ENCODE measurements around the gene NF1.
"Not testable (repeated sequence)": the region's sequence is repeated elsewhere in the genome, so short reads cannot be mapped to it uniquely, and the experiment has no call there.

NF1 gene

DNA sequence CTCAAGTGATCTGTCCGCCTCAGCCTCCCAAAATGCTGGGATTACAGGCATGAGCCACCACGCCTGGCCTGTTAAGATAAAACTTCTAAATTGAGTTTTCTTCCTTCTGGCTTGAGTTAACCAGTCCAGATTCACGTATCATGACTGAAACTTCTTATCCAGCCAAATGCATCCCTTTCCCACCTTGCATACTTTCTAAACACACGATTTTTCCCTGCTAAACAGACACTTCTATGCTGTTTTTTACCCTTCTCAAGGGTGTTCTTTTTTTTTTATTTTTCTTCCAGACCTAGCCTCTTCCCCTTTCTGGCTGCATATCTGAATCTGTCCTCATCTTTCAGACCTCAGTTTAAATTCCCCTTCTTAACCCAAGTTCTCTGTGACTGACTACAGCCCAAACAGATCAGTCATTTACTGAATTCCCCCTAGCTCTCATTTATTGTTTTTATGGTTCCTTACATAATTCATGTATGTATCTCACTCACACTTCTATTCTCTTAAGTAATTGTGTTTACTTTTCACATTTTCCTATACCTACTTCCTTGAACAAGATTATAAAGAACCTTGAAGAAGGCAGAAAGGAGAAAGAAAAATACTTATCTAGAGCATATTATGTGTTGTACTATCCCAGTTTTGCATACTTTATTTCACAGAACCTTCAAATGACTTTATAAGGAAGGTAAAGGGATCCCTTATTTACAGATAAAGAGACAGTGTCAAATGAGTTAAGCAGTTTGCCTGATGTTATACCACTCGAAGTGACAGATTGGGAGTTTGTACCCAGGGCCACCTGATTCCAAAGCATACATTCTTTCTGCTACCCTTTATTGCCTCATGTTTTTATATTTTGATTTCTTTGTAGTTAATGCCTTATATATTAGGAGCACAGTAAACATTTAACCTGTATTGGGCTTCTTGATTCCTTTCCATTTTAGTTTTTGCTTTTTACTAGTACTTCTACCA, 213.9 kb downstream of the NF1 start:
- DNase-seq: no peak

DNA sequence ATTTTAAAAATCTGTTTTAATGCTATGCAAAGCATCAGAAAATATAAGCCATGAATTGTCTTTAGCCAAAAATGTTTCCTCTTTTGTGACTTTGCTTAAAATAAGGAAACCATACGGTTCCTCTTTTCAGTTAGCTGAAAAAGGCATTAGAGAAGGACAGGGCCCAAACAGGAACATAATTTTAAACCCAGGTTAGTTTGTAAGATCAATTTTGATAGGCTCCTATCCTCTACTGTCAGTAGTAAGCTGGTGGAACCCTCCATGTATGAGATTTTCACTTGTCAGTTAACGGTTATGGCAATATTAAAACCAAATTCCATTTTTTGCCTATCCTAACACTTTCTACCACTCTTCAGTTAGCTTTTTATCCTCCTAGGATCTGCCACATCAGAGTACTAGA, 214.8 kb downstream of the NF1 start:
- DNase-seq: no peak

GRCh38 chr17:31310260-31310659, 215.5 kb downstream of the NF1 start:
- no peak for DNase-seq

DNA sequence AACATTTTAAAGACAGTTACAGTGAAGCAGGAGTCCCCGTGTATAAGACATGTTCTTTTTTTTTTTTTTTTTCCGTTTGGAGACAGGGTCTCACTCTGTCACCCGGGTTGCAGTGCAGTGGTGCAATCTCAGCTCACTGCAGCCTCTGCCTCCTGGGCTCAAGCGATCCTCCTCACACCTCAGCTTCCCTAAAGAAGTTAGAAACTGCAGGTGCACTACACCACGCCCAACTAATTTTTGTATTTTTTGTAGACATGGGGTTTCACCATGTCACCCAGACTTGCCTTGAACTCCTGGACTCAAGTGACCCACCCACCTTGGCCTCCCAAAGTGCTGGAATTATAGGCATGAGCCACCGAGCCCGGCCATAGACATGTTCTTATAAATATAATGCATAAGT, 216.1 kb downstream of the NF1 start:
- no peak for DNase-seq

DNA sequence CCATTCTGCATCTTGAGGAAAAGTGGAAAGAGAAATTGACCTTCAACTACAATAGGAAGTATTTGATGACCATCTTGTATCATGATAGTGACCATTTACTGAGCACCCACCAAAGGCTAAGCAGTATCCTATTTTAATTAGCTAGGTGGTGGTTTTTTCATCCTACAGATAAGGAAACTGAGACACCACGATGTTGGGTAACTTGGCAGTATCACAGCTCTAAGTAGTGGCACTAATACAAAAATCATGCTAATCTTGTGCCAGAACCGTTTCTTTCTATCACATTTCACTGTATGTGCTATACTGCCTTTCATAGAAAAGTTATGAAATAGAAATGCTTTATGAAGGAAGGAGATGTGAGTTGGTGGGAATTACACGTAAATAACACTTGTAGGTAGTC, 216.7 kb downstream of the NF1 start:
- DNase-seq: no peak

DNA sequence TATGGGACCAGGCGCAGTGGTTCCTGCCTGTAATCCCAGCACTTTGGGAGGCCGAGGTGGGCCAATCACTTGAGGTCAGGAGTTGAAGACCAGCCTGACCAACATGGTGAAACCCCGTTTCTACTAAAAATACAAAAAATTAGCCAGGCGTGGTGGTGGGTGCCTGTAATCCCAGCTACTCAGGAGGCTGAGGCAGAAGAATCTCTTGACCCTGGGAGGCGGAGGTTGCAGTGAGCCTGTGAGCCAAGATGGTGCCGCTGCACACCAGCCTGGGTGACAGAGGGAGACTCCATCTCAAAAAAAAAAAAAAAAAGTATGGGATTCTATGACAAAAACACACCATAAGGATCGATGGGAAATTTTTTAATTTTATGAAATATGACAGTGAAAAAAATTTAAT, 217.4 kb downstream of the NF1 start:
- DNase-seq: not testable (repeated sequence)

- no peak for DNase-seq
Measured at GRCh38 chr17:31313982-31314781, 219.4 kb downstream of the NF1 start, which contains the start of gene EVI2B. Gene EVI2B (minus strand): TSS chr17:31314054. CDS start chr17:31305609, 8,445 bp downstream.

DNA sequence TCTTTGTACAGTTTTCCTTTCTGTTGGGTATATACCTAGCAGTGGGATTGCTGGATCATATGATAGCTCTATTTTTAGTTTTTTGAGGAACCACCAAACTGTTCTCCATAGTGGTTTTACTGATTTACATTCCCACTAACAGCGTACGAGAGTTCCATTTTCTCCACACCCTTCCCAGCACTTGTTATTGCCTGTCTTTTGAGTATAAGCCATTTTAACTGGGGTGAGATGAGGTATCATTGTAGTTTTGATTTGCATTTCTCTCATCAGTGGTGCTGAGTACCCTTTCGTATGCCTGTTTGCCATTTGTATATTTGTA, 220.0 kb downstream of the NF1 start:
- DNase-seq: no peak

- no peak for DNase-seq
Measured at GRCh38 chr17:31318298-31318801, 223.6 kb downstream of the NF1 start.

DNA sequence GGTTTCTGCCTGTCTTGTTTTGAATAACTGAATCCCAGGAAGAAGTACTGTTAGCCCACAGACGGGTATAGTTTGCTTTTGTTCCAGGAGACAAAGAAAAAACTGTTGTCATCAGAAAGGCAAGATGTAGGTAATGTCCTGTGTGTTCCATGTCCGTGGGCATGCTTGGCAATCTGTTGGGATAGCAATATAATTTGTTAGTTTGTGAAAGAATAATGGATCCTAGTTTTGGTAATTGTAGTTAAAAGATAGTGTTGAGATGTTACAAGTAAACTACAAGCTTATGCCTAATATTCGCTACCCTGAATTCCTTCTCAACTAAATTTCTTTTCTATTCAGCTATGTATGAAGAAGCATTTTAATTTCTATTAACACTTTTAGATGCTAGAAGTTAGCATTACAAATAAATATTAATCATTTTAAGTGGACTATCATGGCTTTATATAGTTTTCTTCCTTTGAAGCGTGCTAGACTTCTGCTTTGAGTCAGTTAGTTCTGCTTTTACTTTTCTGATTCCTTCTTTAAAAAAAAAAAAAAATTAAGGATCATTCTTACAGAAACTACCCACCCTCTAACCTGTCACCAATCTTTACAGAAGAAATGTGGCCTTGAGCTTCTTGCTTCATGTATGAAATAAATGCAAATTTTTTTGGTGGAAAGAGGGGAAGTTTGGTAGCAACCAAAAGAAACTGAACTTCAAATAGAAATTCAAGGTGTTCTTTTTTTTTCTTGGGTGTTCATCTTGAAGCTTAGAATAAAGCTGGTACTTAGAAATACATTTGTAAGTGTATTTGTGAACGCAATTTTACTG, 224.3 kb downstream of the NF1 start:
- DNase-seq: no peak

GRCh38 chr17:31320241-31320640, 225.5 kb downstream of the NF1 start:
- no peak for DNase-seq

DNA sequence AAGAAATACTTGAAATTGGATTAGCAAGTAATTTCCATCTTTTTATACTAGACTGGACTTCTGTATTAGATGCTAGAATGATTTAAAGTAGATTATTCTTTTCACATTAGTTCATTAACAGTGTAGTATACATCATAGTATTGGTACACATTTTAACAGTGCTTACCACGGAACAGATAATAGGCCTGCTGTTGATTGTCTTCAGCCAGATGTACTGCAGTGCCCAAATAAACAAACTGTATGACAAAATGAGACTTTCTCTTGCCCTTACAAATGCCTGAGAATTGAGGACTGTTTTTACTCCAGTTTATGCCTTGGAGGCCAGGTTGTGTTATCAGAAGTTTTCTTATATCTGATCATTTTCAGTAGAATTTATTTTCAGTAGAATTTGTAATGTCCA, 226.0 kb downstream of the NF1 start:
- DNase-seq: no peak

GRCh38 chr17:31321481-31321880, 226.7 kb downstream of the NF1 start, which contains the start of gene EVI2A:
Gene EVI2A (minus strand): TSS chr17:31321622. CDS start chr17:31319013, 2,609 bp downstream.
- no peak for DNase-seq

- no peak for DNase-seq
Measured at GRCh38 chr17:31321966-31322365, 227.2 kb downstream of the NF1 start.

- DNase-seq: no peak
Measured at GRCh38 chr17:31323551-31323950, 228.8 kb downstream of the NF1 start.

DNA sequence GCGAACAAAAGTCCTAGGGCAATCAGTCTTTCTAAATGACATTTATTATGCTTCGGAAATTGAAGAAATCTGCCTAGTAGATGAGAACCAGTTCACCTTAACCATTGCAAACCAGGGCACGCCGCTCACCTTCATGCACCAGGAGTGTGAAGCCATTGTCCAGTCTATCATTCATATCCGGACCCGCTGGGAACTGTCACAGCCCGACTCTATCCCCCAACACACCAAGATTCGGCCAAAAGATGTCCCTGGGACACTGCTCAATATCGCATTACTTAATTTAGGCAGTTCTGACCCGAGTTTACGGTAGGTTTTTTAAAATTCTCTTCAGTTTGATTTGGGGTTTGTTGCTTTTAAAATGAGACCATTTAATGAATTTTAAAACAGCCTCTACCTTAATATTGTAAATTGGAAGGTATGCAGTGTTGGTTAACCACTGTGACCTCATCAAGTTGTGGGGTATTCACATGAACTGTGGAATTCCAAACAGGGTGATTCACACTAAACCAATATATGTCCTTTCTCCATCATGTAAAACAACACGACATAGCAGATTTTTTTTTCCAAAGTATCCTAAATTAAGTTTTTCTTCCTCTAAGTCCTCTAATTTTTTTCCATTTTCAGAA, 232.9 kb downstream of the NF1 start:
- DNase-seq: no peak

DNA sequence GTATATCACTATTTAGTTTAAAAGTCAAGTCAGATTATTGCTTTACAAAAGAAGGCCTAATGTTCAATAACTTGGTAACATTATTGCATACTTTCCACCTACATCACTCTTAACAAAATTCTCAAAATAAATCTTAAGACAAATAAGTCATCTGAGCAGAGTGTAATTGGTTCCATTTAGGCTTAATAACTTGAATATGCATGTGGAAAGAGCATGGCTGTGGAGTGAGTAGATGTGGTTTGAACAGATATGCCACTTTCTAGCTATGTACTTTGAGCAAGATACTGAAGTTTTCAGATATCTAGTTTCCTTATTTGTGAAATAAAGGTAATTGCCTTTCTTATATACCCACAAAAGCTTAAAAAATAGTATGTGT, 233.4 kb downstream of the NF1 start:
- no peak for DNase-seq

- no peak for DNase-seq
Measured at GRCh38 chr17:31329221-31329620, 234.4 kb downstream of the NF1 start.

DNA sequence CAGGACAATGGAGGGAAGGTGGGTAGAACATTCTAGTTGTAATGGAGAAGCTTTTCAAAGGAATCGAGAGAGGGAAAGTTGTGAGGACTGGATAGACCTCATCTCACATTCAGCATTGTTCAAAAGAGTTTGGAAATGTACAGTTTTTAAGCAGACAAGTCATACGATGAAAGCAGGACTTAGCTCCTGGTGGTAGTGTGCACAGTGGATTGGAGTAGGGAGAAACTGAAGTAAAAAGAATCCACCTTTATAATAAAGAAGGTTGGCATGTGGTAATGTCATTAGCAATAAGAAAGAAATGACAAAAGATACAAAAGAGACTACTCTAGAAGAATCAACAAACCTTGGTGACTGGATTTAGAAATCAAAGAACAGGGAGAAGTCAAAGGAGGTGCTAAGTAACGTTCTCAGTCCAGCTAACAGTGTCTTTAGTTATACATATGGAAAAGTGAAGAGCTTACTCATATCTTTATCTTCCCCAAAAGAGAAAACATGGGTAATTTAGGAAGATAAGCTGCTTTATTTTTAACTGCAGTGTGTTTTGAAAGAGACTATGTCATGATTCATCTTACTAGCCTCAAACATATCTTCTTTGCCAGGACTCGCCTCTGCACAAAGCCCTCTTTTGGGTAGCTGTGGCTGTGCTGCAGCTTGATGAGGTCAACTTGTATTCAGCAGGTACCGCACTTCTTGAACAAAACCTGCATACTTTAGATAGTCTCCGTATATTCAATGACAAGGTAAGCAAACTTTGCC, 245.3 kb downstream of the NF1 start:
- no peak for DNase-seq

- not testable (repeated sequence) for DNase-seq
Measured at GRCh38 chr17:31345191-31345747, 250.5 kb downstream of the NF1 start.

DNA sequence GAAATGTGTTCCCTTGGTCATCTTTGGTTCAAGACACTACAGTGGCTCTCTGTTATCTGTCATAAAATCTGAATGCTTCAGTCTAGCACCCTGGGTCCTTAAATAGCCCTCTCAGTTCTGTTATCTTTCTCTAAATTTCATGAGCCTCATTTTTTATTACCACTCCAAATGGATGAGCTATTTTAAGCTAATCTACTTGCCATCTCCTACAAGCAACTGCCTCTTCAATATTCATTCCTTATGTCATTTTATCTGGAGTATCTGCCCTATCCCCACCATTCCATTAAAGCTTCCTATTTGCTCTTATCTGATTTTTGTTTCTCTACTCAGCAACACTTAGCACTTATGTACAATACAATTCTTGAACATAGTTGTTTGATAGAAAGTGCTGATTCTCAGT, 254.7 kb downstream of the NF1 start:
- DNase-seq: no peak
